ENCODE data around the gene CCND2. TPM values are rescaled to one million over a fixed set of nuclear protein-coding genes. Genes with fewer than 3 reads are reported as not detected.

CCND2 gene
- total RNA-seq, 1 donor from 2014 or later = 88.1 TPM

DNA sequence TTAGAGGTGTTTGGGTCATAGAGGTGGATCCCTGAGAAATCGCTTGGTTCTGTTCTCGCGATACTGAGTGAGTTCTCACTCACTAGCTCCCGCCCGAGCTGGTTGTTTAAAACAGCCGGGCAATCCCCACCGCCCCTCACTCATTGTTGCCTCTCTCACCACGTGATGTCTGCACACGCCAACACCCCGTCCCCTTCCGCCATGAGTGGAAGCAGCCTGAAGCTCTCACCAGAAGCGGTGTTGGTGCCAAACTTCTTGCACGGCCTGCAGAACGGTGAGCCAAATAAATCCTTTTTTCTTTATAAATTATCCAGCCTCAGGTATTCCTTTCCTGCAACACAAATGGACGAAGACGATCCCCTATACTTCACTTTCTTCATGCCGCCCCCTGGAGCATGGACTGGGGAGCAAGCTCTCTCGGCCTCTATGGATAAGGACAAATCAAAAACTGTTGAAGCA lies 45.4 kb upstream of the CCND2 start:
- Mint-ChIP-seq H3K4me3 (ENCODE audit: unreplicated experiment) (no peak overlapping the region), H3K36me3 (ENCODE audit: low read depth, unreplicated experiment) (no peaks in the 10 kb centered on the region)
- TF ChIP-seq, protein P1, sequence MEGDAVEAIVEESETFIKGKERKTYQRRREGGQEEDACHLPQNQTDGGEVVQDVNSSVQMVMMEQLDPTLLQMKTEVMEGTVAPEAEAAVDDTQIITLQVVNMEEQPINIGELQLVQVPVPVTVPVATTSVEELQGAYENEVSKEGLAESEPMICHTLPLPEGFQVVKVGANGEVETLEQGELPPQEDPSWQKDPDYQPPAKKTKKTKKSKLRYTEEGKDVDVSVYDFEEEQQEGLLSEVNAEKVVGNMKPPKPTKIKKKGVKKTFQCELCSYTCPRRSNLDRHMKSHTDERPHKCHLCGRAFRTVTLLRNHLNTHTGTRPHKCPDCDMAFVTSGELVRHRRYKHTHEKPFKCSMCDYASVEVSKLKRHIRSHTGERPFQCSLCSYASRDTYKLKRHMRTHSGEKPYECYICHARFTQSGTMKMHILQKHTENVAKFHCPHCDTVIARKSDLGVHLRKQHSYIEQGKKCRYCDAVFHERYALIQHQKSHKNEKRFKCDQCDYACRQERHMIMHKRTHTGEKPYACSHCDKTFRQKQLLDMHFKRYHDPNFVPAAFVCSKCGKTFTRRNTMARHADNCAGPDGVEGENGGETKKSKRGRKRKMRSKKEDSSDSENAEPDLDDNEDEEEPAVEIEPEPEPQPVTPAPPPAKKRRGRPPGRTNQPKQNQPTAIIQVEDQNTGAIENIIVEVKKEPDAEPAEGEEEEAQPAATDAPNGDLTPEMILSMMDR (IDR thresholded peaks at IDR 0.05; ENCODE audit: unreplicated experiment) = no peak

DNA sequence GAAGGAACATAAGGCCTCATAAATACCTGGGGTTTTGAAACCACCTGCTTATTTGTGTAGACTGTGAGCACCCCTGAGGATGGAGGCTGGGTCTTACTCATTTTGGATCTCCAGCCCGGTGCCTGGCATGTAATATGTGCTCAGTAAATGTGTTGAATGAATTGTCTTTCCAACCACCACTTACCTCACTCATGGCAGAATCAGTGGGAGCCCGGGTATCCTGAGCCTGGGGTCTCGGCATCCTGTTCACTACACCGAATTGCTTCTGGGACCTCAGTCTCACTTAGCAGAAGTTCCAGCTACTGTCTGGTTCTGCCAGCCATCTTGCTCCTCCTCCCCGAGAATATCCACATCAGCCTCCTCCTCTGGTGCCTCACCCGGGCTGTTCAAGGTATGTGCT lies 43.0 kb upstream of the CCND2 start:
- DNase-seq (ENCODE audit: low spot score) = no peak
- Mint-ChIP-seq H3K27ac (ENCODE audit: unreplicated experiment) (no peak overlapping the region), H3K4me1 (ENCODE audit: unreplicated experiment) (peaks cover 13% of the 10 kb centered on the region), H3K36me3 (ENCODE audit: low read depth, unreplicated experiment) (no peaks in the 10 kb centered on the region), H3K4me3 (ENCODE audit: unreplicated experiment) (no peak overlapping the region), H3K9me3 (ENCODE audit: unreplicated experiment) (no peaks in the 10 kb centered on the region), H3K27me3 (ENCODE audit: unreplicated experiment) (peaks cover 2% of the 10 kb centered on the region)
- TF ChIP-seq, protein P1 (IDR thresholded peaks at IDR 0.05; ENCODE audit: unreplicated experiment) = no peak

More for the DNA sequence above, 45.4 kb upstream of the CCND2 start:
- peaks cover 2% of the 10 kb centered on the region for H3K27me3 Mint-ChIP-seq (ENCODE audit: unreplicated experiment)
- no peak overlapping the region for H3K27ac Mint-ChIP-seq (ENCODE audit: unreplicated experiment)
- H3K9me3 Mint-ChIP-seq (ENCODE audit: unreplicated experiment) = no peaks in the 10 kb centered on the region
- DNase-seq (ENCODE audit: low spot score) = no peak
- H3K4me1 Mint-ChIP-seq (ENCODE audit: unreplicated experiment) = peaks cover 13% of the 10 kb centered on the region

DNA sequence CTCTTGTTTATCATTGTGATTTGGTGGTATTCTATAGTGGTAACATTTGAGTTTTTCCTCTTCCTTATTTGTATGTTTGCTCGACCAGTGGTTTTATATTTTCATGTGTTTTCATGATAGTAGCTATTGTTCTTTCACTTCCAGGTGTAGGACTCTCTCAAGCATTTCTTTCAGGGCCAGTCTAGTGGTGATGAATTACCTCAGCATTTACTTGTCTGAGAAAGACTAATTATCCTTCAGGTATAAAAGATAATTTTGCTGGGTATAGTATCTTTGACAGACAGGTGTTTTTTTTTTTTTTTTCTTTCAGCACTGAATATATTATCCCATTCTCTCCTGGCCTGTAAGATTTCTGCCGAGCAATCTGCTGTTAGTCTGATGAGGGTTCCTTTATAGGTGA lies 35.0 kb upstream of the CCND2 start:
- H3K27ac Mint-ChIP-seq (ENCODE audit: unreplicated experiment) = no peak overlapping the region
- H3K4me3 Mint-ChIP-seq (ENCODE audit: unreplicated experiment) = no peak overlapping the region
- H3K4me1 Mint-ChIP-seq (ENCODE audit: unreplicated experiment) = no peaks in the 10 kb centered on the region
- no peaks in the 10 kb centered on the region for H3K9me3 Mint-ChIP-seq (ENCODE audit: unreplicated experiment)
- H3K36me3 Mint-ChIP-seq (ENCODE audit: low read depth, unreplicated experiment) = no peaks in the 10 kb centered on the region
- H3K27me3 Mint-ChIP-seq (ENCODE audit: unreplicated experiment) = peaks cover 4% of the 10 kb centered on the region
- no peak for DNase-seq (ENCODE audit: low spot score)
- TF ChIP-seq, protein P1 (IDR thresholded peaks at IDR 0.05; ENCODE audit: unreplicated experiment) = no peak

DNA sequence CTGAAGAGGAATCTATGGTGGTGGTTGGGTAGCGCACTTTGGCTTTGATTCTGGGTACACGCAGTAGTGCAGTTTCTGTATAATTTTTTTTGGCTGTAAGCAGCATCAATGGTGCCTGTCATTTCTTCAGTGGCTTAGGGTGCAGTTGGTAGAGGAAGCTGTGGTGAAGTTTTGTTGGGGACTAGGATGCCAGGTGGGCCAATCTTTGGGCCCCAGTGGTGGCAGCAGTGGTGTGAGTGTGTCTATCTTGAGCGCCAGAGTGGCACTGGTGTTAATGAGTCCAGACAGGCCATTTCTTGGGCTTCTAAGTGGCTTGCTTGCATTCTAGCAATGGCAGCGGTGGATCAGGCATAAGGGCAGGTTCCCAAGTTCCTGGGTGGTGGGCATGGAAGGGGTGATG lies 33.8 kb upstream of the CCND2 start:
- Mint-ChIP-seq H3K27ac (ENCODE audit: unreplicated experiment) (no peak overlapping the region), H3K9me3 (ENCODE audit: unreplicated experiment) (no peaks in the 10 kb centered on the region), H3K27me3 (ENCODE audit: unreplicated experiment) (peaks cover 5% of the 10 kb centered on the region), H3K4me1 (ENCODE audit: unreplicated experiment) (no peaks in the 10 kb centered on the region), H3K36me3 (ENCODE audit: low read depth, unreplicated experiment) (no peaks in the 10 kb centered on the region), H3K4me3 (ENCODE audit: unreplicated experiment) (no peak overlapping the region)
- TF ChIP-seq, protein P1 (IDR thresholded peaks at IDR 0.05; ENCODE audit: unreplicated experiment) = no peak
- no peak for DNase-seq (ENCODE audit: low spot score)

DNA sequence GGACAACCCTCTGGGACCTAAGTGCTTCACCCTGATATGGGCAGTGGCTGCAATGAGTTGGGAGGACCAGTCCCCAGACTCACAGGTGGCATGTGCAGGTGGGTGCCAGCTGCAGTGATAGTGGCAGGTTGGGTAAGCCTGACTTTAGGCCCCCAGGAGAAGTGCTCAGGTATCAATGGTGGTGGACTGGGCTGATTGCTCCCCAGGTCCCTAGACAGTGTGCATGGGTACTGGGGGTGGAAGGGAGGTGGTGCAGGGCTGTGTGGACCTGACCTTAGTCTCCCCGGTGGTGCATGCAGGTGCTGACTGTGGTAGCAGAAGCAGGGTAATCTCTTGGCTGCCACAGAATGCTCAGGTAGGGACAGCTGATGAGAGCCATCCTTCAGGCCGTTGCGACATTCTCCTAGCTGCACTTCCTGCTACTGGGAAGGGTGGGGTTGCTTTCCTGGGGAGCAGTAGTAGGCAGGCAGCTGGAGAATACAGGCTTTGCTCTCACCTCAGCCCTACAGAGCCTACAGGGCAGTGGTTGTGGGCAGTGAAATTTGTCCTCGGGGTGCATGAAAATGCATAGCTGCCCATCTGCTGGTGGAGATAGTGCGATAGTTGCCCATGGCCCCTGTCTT lies 33.3 kb upstream of the CCND2 start:
- no peaks in the 10 kb centered on the region for H3K4me1 Mint-ChIP-seq (ENCODE audit: unreplicated experiment)
- no peaks in the 10 kb centered on the region for H3K36me3 Mint-ChIP-seq (ENCODE audit: low read depth, unreplicated experiment)
- H3K9me3 Mint-ChIP-seq (ENCODE audit: unreplicated experiment) = no peaks in the 10 kb centered on the region

More for the DNA sequence above, 33.3 kb upstream of the CCND2 start:
- no peak for DNase-seq (ENCODE audit: low spot score)
- peaks cover 6% of the 10 kb centered on the region for H3K27me3 Mint-ChIP-seq (ENCODE audit: unreplicated experiment)
- H3K27ac Mint-ChIP-seq (ENCODE audit: unreplicated experiment) = no peak overlapping the region
- TF ChIP-seq, protein P1 (IDR thresholded peaks at IDR 0.05; ENCODE audit: unreplicated experiment) = no peak
- H3K4me3 Mint-ChIP-seq (ENCODE audit: unreplicated experiment) = no peak overlapping the region

Measured in endothelial cell (in vitro differentiated cells).